OCI-LY7 (cell line): ENCODE data around the gene DSCAM. TPM values are rescaled to one million over a fixed set of nuclear protein-coding genes. Genes with fewer than 3 reads are reported as not detected.

Experiments used
- BruUV-seq: library from RNA; stranded (reverse); fragments of 400-500 nt; replicated peaks from 2 replicates; lab custom pipeline; 2021; lab: Mats Ljungman, UMichigan
- CTCF ChIA-PET: fragments of 300-600 bp; sonication (Branson Sonifier 250); formaldehyde crosslinking; loops from one replicate; lab custom pipeline; 2022; ENCODE audit warnings: antibody characterized with exemption; ENCODE audit not compliant: unreplicated experiment; lab: Charles Lee
- POLR2A ChIA-PET: fragments of 300-600 bp; sonication (Branson Sonifier 250); formaldehyde crosslinking; loops from one replicate; lab custom pipeline; 2022; ENCODE audit warnings: antibody characterized with exemption; lab: Charles Lee
- DNase-seq: peaks from one replicate; pipeline ENCODE4 v3.0.0-alpha.2; 2015; ENCODE audit warnings: low spot score
- H2AFZ ChIP-seq: fragments of 200-600 bp; sonication (generic), shearing (Covaris generic); 2 replicates; pipeline ENCODE4 v1.6.1; 2014; ENCODE audit warnings: mild to moderate bottlenecking, antibody characterized with exemption, low read length, moderate library complexity
- H3K27ac ChIP-seq: fragments of 200-600 bp; sonication (generic); 2 replicates; pipeline ENCODE4 v1.5.1; 2014; ENCODE audit warnings: mixed run types, low read depth, mild to moderate bottlenecking, moderate library complexity, low read length, inconsistent platforms; ENCODE audit not compliant: poor library complexity, severe bottlenecking
- H3K36me3 ChIP-seq: fragments of 200-600 bp; sonication (generic); 2 replicates; pipeline ENCODE4 v1.6.1; 2014; ENCODE audit warnings: mild to moderate bottlenecking, antibody characterized with exemption, low read length, moderate library complexity, mixed read lengths; ENCODE audit not compliant: insufficient read depth
- H3K4me1 ChIP-seq: fragments of 200-600 bp; sonication (generic); 2 replicates; pipeline ENCODE4 v1.5.1; 2014; ENCODE audit warnings: mild to moderate bottlenecking, low read length; ENCODE audit not compliant: insufficient read depth, poor library complexity, severe bottlenecking
- H3K4me2 ChIP-seq: fragments of 200-600 bp; sonication (generic); 2 replicates; pipeline ENCODE4 v1.6.1; 2014; ENCODE audit warnings: mild to moderate bottlenecking, low read length
- H3K4me3 ChIP-seq: fragments of 200-600 bp; sonication (generic); 2 replicates; pipeline ENCODE4 v1.5.1; 2014; ENCODE audit warnings: mild to moderate bottlenecking, low read depth, low read length; ENCODE audit not compliant: poor library complexity, severe bottlenecking
- H3K79me2 ChIP-seq: fragments of 200-600 bp; sonication (generic); 2 replicates; pipeline ENCODE4 v1.6.1; 2016; ENCODE audit warnings: low read depth, mild to moderate bottlenecking, low read length, moderate library complexity, mixed read lengths; ENCODE audit not compliant: insufficient read depth
- H3K9me2 ChIP-seq: fragments of 200-600 bp; sonication (generic); 2 replicates; pipeline ENCODE4 v1.6.1; 2016; ENCODE audit warnings: mild to moderate bottlenecking, low read length, mixed read lengths; ENCODE audit not compliant: insufficient read depth
- H3K9me3 ChIP-seq: fragments of 200-600 bp; sonication (generic); 2 replicates; pipeline ENCODE4 v1.6.1; 2014; ENCODE audit warnings: mild to moderate bottlenecking, mixed run types, low read length, mixed read lengths
- H4K20me1 ChIP-seq: fragments of 200-600 bp; sonication (generic); 2 replicates; pipeline ENCODE4 v1.6.1; 2014; ENCODE audit warnings: mild to moderate bottlenecking, antibody characterized with exemption, low read length, moderate library complexity, mixed read lengths; ENCODE audit not compliant: insufficient read depth
- EZH2phosphoT487 ChIP-seq: fragments of 200-600 bp; sonication (generic); IDR thresholded peaks from 2 replicates; pipeline ENCODE4 v1.6.1; 2018; ENCODE audit warnings: low read depth, borderline replicate concordance, mild to moderate bottlenecking, mixed run types, antibody characterized with exemption, low read length, moderate library complexity, mixed read lengths
- intact Hi-C: fragments of 100-400 bp; cut with micrococcal nuclease; formaldehyde crosslinking; loops from one replicate; pipeline ENCODE4 v1.10.0; 2022; ENCODE audit not compliant: unreplicated experiment
- total RNA-seq, 2 experiments: library from RNA; depleted of rRNA in 1 of 2; stranded (reverse); fragments of >200 nt in 1 of 2; shearing (Covaris generic) in 1 of 2; gene quantifications; 2 replicates each; pipeline ENCODE4 v1.2.3, GENCODE V29; 2014 to 2022
- TF ChIP-seq, protein P1 (sequence below): fragments of 200-600 bp; sonication (generic); conservative IDR thresholded peaks from 2 replicates; pipeline ENCODE4 v1.5.1; 2014; ENCODE audit warnings: mild to moderate bottlenecking, antibody characterized with exemption, low read length, moderate library complexity, mixed read lengths

DSCAM gene
- total RNA-seq, 2 experiments from 2014 or later, result not detected

DNA sequence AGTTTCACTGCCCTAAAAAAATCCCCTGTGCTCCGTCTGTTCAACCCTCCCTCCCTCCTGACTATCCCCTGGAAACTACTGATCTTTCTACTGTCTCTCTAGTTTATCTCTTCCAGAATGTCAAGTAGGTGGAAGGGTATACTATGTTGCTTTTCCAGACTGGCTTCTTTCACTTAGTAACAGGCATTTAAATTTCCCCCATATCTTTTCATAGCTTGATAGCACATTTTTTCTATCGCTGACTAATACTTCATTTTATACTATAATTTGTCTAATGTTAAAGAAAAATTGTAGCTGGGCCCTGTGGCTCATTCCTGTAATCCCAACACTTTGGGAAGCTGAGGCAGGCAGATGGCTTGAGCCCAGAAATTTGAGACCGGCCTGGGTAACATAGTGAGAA, 142.8 kb downstream of the DSCAM start:
- intact Hi-C loops, result no loop called here
- H2AFZ ChIP-seq, result no peak overlapping the region
- H3K36me3 ChIP-seq, result no peaks in the 10 kb centered on the region
- H3K9me3 ChIP-seq, result peaks cover 10% of the 10 kb centered on the region; the same call in 1 of the 2 replicates
- H3K27ac ChIP-seq, result no peak overlapping the region
- no peak overlapping the region for H3K4me2 ChIP-seq
- H3K9me2 ChIP-seq, result no peaks in the 10 kb centered on the region
- TF ChIP-seq EZH2phosphoT487, result no peak
- TF ChIP-seq, protein P1, sequence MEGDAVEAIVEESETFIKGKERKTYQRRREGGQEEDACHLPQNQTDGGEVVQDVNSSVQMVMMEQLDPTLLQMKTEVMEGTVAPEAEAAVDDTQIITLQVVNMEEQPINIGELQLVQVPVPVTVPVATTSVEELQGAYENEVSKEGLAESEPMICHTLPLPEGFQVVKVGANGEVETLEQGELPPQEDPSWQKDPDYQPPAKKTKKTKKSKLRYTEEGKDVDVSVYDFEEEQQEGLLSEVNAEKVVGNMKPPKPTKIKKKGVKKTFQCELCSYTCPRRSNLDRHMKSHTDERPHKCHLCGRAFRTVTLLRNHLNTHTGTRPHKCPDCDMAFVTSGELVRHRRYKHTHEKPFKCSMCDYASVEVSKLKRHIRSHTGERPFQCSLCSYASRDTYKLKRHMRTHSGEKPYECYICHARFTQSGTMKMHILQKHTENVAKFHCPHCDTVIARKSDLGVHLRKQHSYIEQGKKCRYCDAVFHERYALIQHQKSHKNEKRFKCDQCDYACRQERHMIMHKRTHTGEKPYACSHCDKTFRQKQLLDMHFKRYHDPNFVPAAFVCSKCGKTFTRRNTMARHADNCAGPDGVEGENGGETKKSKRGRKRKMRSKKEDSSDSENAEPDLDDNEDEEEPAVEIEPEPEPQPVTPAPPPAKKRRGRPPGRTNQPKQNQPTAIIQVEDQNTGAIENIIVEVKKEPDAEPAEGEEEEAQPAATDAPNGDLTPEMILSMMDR, result no peak
- H3K4me1 ChIP-seq, result no peaks in the 10 kb centered on the region
- H4K20me1 ChIP-seq, result no peaks in the 10 kb centered on the region
- no TSS peak for BruUV-seq
- H3K4me3 ChIP-seq, result no peak overlapping the region
- ChIA-PET CTCF (no interaction called here), POLR2A (no interaction called here)
- H3K79me2 ChIP-seq, result no peaks in the 10 kb centered on the region
- no peak for DNase-seq

DNA sequence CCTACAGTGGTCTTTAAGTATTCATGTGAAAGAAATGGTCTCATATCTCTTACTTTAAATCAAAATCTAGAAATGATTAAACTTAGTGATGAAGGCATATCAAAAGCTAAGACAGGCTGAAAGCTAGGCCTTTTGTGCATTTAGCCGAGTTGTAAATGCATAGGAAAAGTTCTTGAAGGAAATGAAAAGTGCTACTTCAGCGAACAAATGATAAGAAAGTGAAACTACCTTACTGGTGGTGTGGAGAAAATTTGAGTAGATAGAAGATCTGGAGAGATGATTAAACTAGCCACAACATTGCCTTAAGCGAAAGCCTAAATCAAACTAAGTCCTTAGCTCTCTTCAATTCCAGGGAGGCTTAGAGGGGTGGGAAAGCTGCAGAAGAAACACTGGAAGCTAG, 147.6 kb downstream of the DSCAM start:
- no TSS peak for BruUV-seq

DNA sequence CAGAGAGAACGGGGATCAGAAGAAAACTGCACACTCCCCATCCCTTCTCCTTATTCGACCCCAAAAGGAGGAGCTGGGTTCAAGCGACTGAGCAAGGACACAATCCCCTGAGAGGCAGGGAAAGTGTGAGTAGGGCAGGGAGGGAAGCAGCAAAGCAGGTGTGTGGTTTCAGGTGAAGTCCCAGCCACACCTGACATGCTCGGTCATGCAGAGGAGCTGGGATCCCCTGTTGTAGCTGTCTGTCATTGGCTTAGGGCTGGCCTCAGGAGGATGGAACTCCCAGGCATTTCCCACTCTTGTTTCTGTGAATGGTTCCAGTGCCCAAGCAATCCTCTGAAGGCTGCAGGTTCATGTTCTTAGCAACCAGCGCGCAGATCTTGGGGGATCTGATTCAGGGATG, 150.7 kb downstream of the DSCAM start:
- H3K27ac ChIP-seq, result no peak overlapping the region
- H2AFZ ChIP-seq, result no peak overlapping the region
- H3K79me2 ChIP-seq, result no peaks in the 10 kb centered on the region
- intact Hi-C loops, result no loop called here
- no peaks in the 10 kb centered on the region for H3K4me1 ChIP-seq
- no peaks in the 10 kb centered on the region for H3K9me2 ChIP-seq
- CTCF ChIA-PET, result no interaction called here
- no peak overlapping the region for H3K4me2 ChIP-seq
- peaks cover 8% of the 10 kb centered on the region; the same call in 1 of the 2 replicates for H3K9me3 ChIP-seq
- TF ChIP-seq, protein P1, result no peak
- TF ChIP-seq EZH2phosphoT487, result no peak
- no peak overlapping the region for H3K4me3 ChIP-seq
- DNase-seq, result no peak
- BruUV-seq, result no TSS peak
- no peaks in the 10 kb centered on the region for H3K36me3 ChIP-seq
- H4K20me1 ChIP-seq, result no peaks in the 10 kb centered on the region
- POLR2A ChIA-PET, result no interaction called here

More for the DNA sequence above, 147.6 kb downstream of the DSCAM start:
- no peak overlapping the region for H3K4me3 ChIP-seq
- H3K4me1 ChIP-seq, result no peaks in the 10 kb centered on the region
- intact Hi-C loops, result no loop called here
- H3K27ac ChIP-seq, result no peak overlapping the region
- POLR2A ChIA-PET, result interaction anchor here (1.6 kb wide), 1 partner anchor 28 kb away, joined by 3 read pairs; no protein-coding TSS in a partner anchor
- H3K4me2 ChIP-seq, result no peak overlapping the region
- no peaks in the 10 kb centered on the region for H3K9me2 ChIP-seq
- H4K20me1 ChIP-seq, result no peaks in the 10 kb centered on the region
- no peak overlapping the region for H2AFZ ChIP-seq
- no peaks in the 10 kb centered on the region for H3K79me2 ChIP-seq
- peaks cover 14% of the 10 kb centered on the region; the same call in 1 of the 2 replicates for H3K9me3 ChIP-seq
- TF ChIP-seq, protein P1, result no peak
- TF ChIP-seq EZH2phosphoT487, result no peak
- CTCF ChIA-PET, result no interaction called here
- H3K36me3 ChIP-seq, result no peaks in the 10 kb centered on the region
- no peak for DNase-seq
